Prostate gland (tissue), 2 donors: Measurements from ENCODE around the gene POFUT1. TPM values are rescaled to one million over a fixed set of nuclear protein-coding genes. Genes with fewer than 3 reads are reported as not detected.

Source experiments
- DNase-seq: peaks from one replicate; pipeline ENCODE4 v3.0.0-alpha.2; 2019; ENCODE audit warnings: low spot score
- H3K27ac ChIP-seq, 2 donors: fragments of 200-600 bp; sonication (generic); 2 replicates each; pipeline ENCODE4 v1.5.1; 2017 to 2019
- H3K27me3 ChIP-seq: fragments of 200-600 bp; sonication (generic); replicated peaks from 2 replicates; pipeline ENCODE4 v1.5.1; 2019; ENCODE audit not compliant: insufficient read depth
- H3K36me3 ChIP-seq, 2 donors: fragments of 200-600 bp; sonication (generic); 1 replicate in 1 of 2; 2 replicates in 1 of 2; pipeline versions ENCODE4 v1.5.1 to v1.8.1; 2017 to 2019
- H3K4me1 ChIP-seq: fragments of 200-600 bp; sonication (generic); replicated peaks from 2 replicates; pipeline ENCODE4 v1.5.1; 2019
- H3K4me3 ChIP-seq, 2 donors: fragments of 200-600 bp; sonication (generic); 2 replicates each; pipeline ENCODE4 v1.5.1; 2017 to 2019
- H3K9me3 ChIP-seq: fragments of 200-600 bp; sonication (generic); 2 replicates; pipeline ENCODE4 v1.5.1; 2017
- POLR2A ChIP-seq: fragments of 450-650 bp; IDR thresholded peaks from one replicate; pipeline ENCODE4 v1.6.1; 2016; ENCODE audit warnings: antibody characterized with exemption, mild to moderate bottlenecking
- POLR2AphosphoS5 ChIP-seq: sonication (generic); formaldehyde crosslinking; IDR thresholded peaks from one replicate; pipeline ENCODE4 v1.6.1; 2017; ENCODE audit warnings: antibody characterized with exemption
- WGBS: methylation state at CpG from one replicate; pipeline ENCODE4 v1.1.5; 2018; 5-methylcytosine and 5-hydroxymethylcytosine counted together
- intact Hi-C: fragments of 100-400 bp; cut with DNase I; formaldehyde crosslinking; loops from one replicate; pipeline ENCODE4 v1.14.2; 2022
- total RNA-seq, 2 donors: library from RNA; depleted of rRNA; stranded (reverse); fragments of >200 nt; gene quantifications; one replicate each; pipeline ENCODE4 v1.1.0, GENCODE V29; 2016
- TF ChIP-seq, protein P1 (sequence below), 4 experiments: fragments of 200-600 bp in 2 of 4; fragments of 450-650 bp in 2 of 4; sonication (generic) in 2 of 4; IDR thresholded peaks; 1 replicate in 3 of 4; 2 replicates in 1 of 4; pipeline ENCODE4 v1.5.1; 2016 to 2019; ENCODE audit warnings: antibody characterized with exemption in 4 of 4, mild to moderate bottlenecking in 2 of 4, moderate library complexity in 2 of 4

The POFUT1 gene
- total RNA-seq = 10 to 100 TPM; 33.2 to 44.3 TPM

DNA sequence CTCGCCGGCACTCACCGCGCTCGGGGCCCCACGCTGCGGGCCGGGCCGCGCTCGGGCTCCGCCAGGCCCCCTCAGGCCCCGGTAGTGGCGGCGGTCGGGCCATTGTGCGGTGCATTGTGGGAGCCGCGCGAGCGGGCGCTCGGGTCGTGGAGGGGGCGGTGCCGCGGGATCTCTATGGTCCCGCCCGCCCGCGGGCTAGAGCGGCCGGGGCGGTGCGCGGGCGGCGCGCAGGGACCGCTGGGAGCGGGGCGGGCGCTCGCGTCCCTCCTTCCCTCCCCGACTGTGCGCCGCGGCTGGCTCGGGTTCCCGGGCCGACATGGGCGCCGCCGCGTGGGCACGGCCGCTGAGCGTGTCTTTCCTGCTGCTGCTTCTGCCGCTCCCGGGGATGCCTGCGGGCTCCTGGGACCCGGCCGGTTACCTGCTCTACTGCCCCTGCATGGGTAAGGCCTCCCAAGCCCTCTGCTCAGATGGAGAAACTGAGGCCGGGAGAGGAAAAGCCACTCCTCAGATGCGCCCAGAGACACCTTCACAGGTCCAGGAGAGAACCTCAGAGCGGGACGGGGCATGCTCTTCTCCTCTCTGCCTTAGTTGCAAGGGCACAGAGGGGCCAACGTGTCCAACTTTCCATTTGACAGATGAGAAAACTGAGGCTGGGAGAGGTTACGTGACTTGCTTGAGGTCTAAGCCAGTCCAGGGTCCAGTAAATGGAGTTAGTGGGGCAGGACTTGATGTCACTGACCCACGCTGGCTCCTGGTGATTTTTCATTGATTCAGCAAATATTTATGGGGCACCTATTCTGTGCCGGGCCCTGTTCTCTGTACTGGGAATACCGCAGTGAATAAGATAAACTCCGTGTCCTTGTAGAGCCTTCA lies at the start of gene POFUT1, which contains the start of gene PLAGL2:
TSS of gene POFUT1 (plus strand) at position 255 of the 873 bp plus-strand sequence. CDS start at position 317, 62 bp downstream.
TSS of gene PLAGL2 (minus strand) at position 118 of the 873 bp plus-strand sequence. CDS start 5,565 bp downstream, outside the sequence.
- WGBS = under 1% methylated on average over 65 of the region's 74 CpGs
- Histone ChIP-seq H3K4me3 (peak within 1 kb of the TSS; percentile 96 to 99), H3K9me3 (no peaks in the 10 kb centered on the region), H3K27me3 (no peaks in the 10 kb centered on the region), H3K27ac (peak within 1 kb of the TSS; percentile 94 to 97), H3K4me1 (peaks cover 30% of the 10 kb centered on the region), H3K36me3 (no peaks in the 10 kb centered on the region)
- DNase-seq = peak; percentile 88
- intact Hi-C loops = loop anchor here (10.0 kb wide), 2 partner anchors 103 to 277 kb away; partner anchors contain the start of gene TM9SF4
- TF ChIP-seq POLR2AphosphoS5 (peak; percentile 73), POLR2A (peak; percentile 88)
- TF ChIP-seq, protein P1, sequence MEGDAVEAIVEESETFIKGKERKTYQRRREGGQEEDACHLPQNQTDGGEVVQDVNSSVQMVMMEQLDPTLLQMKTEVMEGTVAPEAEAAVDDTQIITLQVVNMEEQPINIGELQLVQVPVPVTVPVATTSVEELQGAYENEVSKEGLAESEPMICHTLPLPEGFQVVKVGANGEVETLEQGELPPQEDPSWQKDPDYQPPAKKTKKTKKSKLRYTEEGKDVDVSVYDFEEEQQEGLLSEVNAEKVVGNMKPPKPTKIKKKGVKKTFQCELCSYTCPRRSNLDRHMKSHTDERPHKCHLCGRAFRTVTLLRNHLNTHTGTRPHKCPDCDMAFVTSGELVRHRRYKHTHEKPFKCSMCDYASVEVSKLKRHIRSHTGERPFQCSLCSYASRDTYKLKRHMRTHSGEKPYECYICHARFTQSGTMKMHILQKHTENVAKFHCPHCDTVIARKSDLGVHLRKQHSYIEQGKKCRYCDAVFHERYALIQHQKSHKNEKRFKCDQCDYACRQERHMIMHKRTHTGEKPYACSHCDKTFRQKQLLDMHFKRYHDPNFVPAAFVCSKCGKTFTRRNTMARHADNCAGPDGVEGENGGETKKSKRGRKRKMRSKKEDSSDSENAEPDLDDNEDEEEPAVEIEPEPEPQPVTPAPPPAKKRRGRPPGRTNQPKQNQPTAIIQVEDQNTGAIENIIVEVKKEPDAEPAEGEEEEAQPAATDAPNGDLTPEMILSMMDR (IDR thresholded peaks at IDR 0.05) = peak in 3 of 4 experiments; percentile 29 to 44 (median 36)

- Histone ChIP-seq H3K4me1 (no peaks in the 10 kb centered on the region), H3K27me3 (no peaks in the 10 kb centered on the region), H3K27ac (no peak overlapping the region), H3K9me3 (no peaks in the 10 kb centered on the region), H3K36me3 (peaks cover 0 to 9% of the 10 kb centered on the region in 2 donors), H3K4me3 (no peak overlapping the region)
- TF ChIP-seq POLR2A (no peak), POLR2AphosphoS5 (no peak)
- WGBS = 97% methylated on average over 11 of the region's 11 CpGs
- DNase-seq = no peak
- intact Hi-C loops = no loop called here
These were observed 49.3 kb upstream of the POFUT1 start for GRCh38 chr20:32158351-32158750.

- no peaks in the 10 kb centered on the region for H3K9me3 ChIP-seq
- H3K27me3 ChIP-seq = no peaks in the 10 kb centered on the region
- 96% methylated on average over 4 of the region's 4 CpGs for WGBS
- intact Hi-C loops = no loop called here
- no peak overlapping the region for H3K4me3 ChIP-seq
- H3K4me1 ChIP-seq = no peaks in the 10 kb centered on the region
- TF ChIP-seq, protein P1 (IDR thresholded peaks at IDR 0.05) = no peak
- no peak for TF ChIP-seq POLR2A
- no peak for TF ChIP-seq POLR2AphosphoS5
- no peak overlapping the region for H3K27ac ChIP-seq
- peaks cover 0 to 7% of the 10 kb centered on the region in 2 donors for H3K36me3 ChIP-seq
- no peak for DNase-seq
These were observed 48.6 kb upstream of the POFUT1 start for GRCh38 chr20:32158943-32159660.

- intact Hi-C loops = no loop called here
- H3K36me3 ChIP-seq = peaks cover 0 to 7% of the 10 kb centered on the region in 2 donors
- no peaks in the 10 kb centered on the region for H3K9me3 ChIP-seq
- DNase-seq = no peak
- H3K27me3 ChIP-seq = no peaks in the 10 kb centered on the region
- 78% methylated on average over 5 of the region's 5 CpGs for WGBS
- H3K4me3 ChIP-seq = no peak overlapping the region
- H3K27ac ChIP-seq = no peak overlapping the region
- TF ChIP-seq POLR2A = no peak
- no peak for TF ChIP-seq POLR2AphosphoS5
- TF ChIP-seq, protein P1 (IDR thresholded peaks at IDR 0.05) = no peak
- no peaks in the 10 kb centered on the region for H3K4me1 ChIP-seq
These were observed 47.9 kb upstream of the POFUT1 start for GRCh38 chr20:32159766-32160221.

- WGBS = 96% methylated on average over 5 of the region's 5 CpGs
- peaks cover 0 to 7% of the 10 kb centered on the region in 2 donors for H3K36me3 ChIP-seq
These were observed 47.3 kb upstream of the POFUT1 start for GRCh38 chr20:32160341-32160740.

More at GRCh38 chr20:32160341-32160740, 47.3 kb upstream of the POFUT1 start:
- Histone ChIP-seq H3K9me3 (no peaks in the 10 kb centered on the region), H3K27me3 (no peaks in the 10 kb centered on the region), H3K4me3 (no peak overlapping the region), H3K27ac (no peak overlapping the region), H3K4me1 (no peaks in the 10 kb centered on the region)
- TF ChIP-seq POLR2A = no peak
- TF ChIP-seq POLR2AphosphoS5 = no peak
- TF ChIP-seq, protein P1 (IDR thresholded peaks at IDR 0.05) = no peak
- intact Hi-C loops = no loop called here
- no peak for DNase-seq
